Measurements from ENCODE around the gene SPIRE2. TPM values are rescaled to one million over a fixed set of nuclear protein-coding genes. Genes with fewer than 3 reads are reported as not detected.
A peak's percentile ranks its signal among the peaks of the same experiment; 100 is the strongest.
"Not testable (repeated sequence)": the region's sequence is repeated elsewhere in the genome, so short reads cannot be mapped to it uniquely, and the experiment has no call there.

The SPIRE2 gene
- total and polyA plus RNA-seq, 12 donors: 2.8 to 14.4 (median 5.0) TPM

GRCh38 chr16:89798832-89799370 lies 29.4 kb upstream of the SPIRE2 start:
- H3K4me3 ChIP-seq: no peak overlapping the region
- 78 to 93% (median 85%) methylated on average over 7 to 15 of the region's 15 CpGs for WGBS, 4 donors
- H3K27me3 ChIP-seq: no peaks in the 10 kb centered on the region
- H3K36me3 ChIP-seq (replicated peaks in 1 of 2): no peaks in the 10 kb centered on the region
- intact Hi-C loops (cut with DNase I): loop anchor here in 1 of 2 donors (5.0 kb wide), 1 partner anchor 92 kb away; no protein-coding TSS in a partner anchor
- H3K9me3 ChIP-seq (replicated peaks in 1 of 3): no peaks in the 10 kb centered on the region
- peak overlapping the region in 1 of 5 donors; percentile 44 for H3K27ac ChIP-seq
- peak in 3 of 7 donors; percentile 23 to 58 (median 44) for DNase-seq
- no peak for TF ChIP-seq CTCF (IDR thresholded peaks at IDR 0.05)
- TF ChIP-seq POLR2A (IDR thresholded peaks at IDR 0.05): no peak
- no peaks in the 10 kb centered on the region for H3K4me1 ChIP-seq (replicated peaks in 1 of 2)

- Histone ChIP-seq H3K27me3 (no peaks in the 10 kb centered on the region), H3K4me1 (replicated peaks in 1 of 2) (no peaks in the 10 kb centered on the region), H3K36me3 (replicated peaks in 1 of 2) (no peaks in the 10 kb centered on the region), H3K27ac (no peak overlapping the region), H3K9me3 (replicated peaks in 1 of 3) (no peaks in the 10 kb centered on the region), H3K4me3 (no peak overlapping the region)
- DNase-seq: no peak
- TF ChIP-seq POLR2A (IDR thresholded peaks at IDR 0.05) (no peak), CTCF (IDR thresholded peaks at IDR 0.05) (no peak)
- WGBS, 4 donors: 90 to 94% (median 93%) methylated on average over 12 of the region's 12 CpGs
- intact Hi-C loops (cut with DNase I): no loop called here
Observed at GRCh38 chr16:89801800-89802199, 26.5 kb upstream of the SPIRE2 start.

- H3K27ac ChIP-seq: no peak overlapping the region
- no peaks in the 10 kb centered on the region for H3K4me1 ChIP-seq (replicated peaks in 1 of 2)
- DNase-seq: no peak
- no peaks in the 10 kb centered on the region for H3K27me3 ChIP-seq
- no peak overlapping the region for H3K4me3 ChIP-seq
- H3K36me3 ChIP-seq (replicated peaks in 1 of 2): no peaks in the 10 kb centered on the region
- no peaks in the 10 kb centered on the region for H3K9me3 ChIP-seq (replicated peaks in 1 of 3)
- TF ChIP-seq POLR2A (IDR thresholded peaks at IDR 0.05) (no peak), CTCF (IDR thresholded peaks at IDR 0.05) (no peak)
- intact Hi-C loops (cut with DNase I): no loop called here
- 91 to 100% (median 94%) methylated on average over 7 to 15 of the region's 15 CpGs for WGBS, 4 donors
Observed at GRCh38 chr16:89805136-89805905, 23.0 kb upstream of the SPIRE2 start.

GRCh38 chr16:89806589-89807193 lies 21.6 kb upstream of the SPIRE2 start:
- H3K27me3 ChIP-seq; H3K4me3 ChIP-seq; DNase-seq; H3K9me3 ChIP-seq (replicated peaks in 1 of 3); H3K36me3 ChIP-seq (replicated peaks in 1 of 2); H3K27ac ChIP-seq; intact Hi-C loops (cut with DNase I); H3K4me1 ChIP-seq (replicated peaks in 1 of 2): not testable (repeated sequence)
- whole genome bisulfite sequencing, 4 donors: 83 to 85% (median 85%) methylated on average over 15 of the region's 16 CpGs
